Measurements from ENCODE around the gene FLOT1. TPM values are rescaled to one million over a fixed set of nuclear protein-coding genes. Genes with fewer than 3 reads are reported as not detected.

FLOT1 gene
- total RNA-seq, 1 donor from 2014 or later = 77.6 TPM

- H3K9me3 Mint-ChIP-seq (ENCODE audit: unreplicated experiment) = no peaks in the 10 kb centered on the region
- TF ChIP-seq EZH2 (IDR thresholded peaks at IDR 0.05; ENCODE audit: insufficient read depth, low read length) = no peak
- no peaks in the 10 kb centered on the region for H3K36me3 ChIP-seq (ENCODE audit: insufficient read depth, low read length)
- H3K9ac ChIP-seq (ENCODE audit: low read length) = peak overlapping the region; percentile 60
- H3K4me3 ChIP-seq (ENCODE audit: insufficient read depth, low read depth, low read length) = no peak overlapping the region
- H3K79me2 ChIP-seq (ENCODE audit: insufficient read depth, low read length) = no peaks in the 10 kb centered on the region
- H3K27me3 Mint-ChIP-seq (ENCODE audit: low read depth, unreplicated experiment) = no peaks in the 10 kb centered on the region
- peak overlapping the region; percentile 0 for H3K4me2 ChIP-seq (ENCODE audit: low read length)
- no peak for FAIRE-seq
- H3K4me3 Mint-ChIP-seq (ENCODE audit: unreplicated experiment) = peak overlapping the region; percentile 50
- peaks cover 47% of the 10 kb centered on the region for H3K4me1 Mint-ChIP-seq (ENCODE audit: low read depth, unreplicated experiment)
- DNase-seq (ENCODE audit: low read depth) = no peak
- no peaks in the 10 kb centered on the region for H3K27me3 ChIP-seq (ENCODE audit: insufficient read depth, low read length)
- H2AFZ ChIP-seq (ENCODE audit: low read depth, low read length) = no peak overlapping the region
- H3K9me3 ChIP-seq (ENCODE audit: insufficient read depth, low read depth, low read length) = no peaks in the 10 kb centered on the region
- H3K27ac Mint-ChIP-seq (ENCODE audit: unreplicated experiment) = peak overlapping the region; percentile 60
- H4K20me1 ChIP-seq (ENCODE audit: insufficient read depth, low read length) = no peaks in the 10 kb centered on the region
- H3K4me1 ChIP-seq (ENCODE audit: insufficient read depth, low read length) = peaks cover 58% of the 10 kb centered on the region
- peak overlapping the region; percentile 77 for H3K27ac ChIP-seq (ENCODE audit: low read depth, low read length)
- H3K36me3 Mint-ChIP-seq (ENCODE audit: low read depth, unreplicated experiment) = no peaks in the 10 kb centered on the region
Measured at GRCh38 chr6:30749554-30750378, 7.3 kb upstream of the FLOT1 start.

- H3K4me3 Mint-ChIP-seq (ENCODE audit: unreplicated experiment) = no peak overlapping the region
- Histone ChIP-seq H3K9ac (ENCODE audit: low read length) (peak overlapping the region; percentile 60), H2AFZ (ENCODE audit: low read depth, low read length) (peak overlapping the region; percentile 12), H3K4me3 (ENCODE audit: insufficient read depth, low read depth, low read length) (no peak overlapping the region), H3K36me3 (ENCODE audit: insufficient read depth, low read length) (no peaks in the 10 kb centered on the region), H3K27me3 (ENCODE audit: insufficient read depth, low read length) (no peaks in the 10 kb centered on the region), H3K27ac (ENCODE audit: low read depth, low read length) (peak overlapping the region; percentile 77), H3K4me2 (ENCODE audit: low read length) (peak overlapping the region; percentile 25), H3K79me2 (ENCODE audit: insufficient read depth, low read length) (peaks cover 6% of the 10 kb centered on the region), H3K4me1 (ENCODE audit: insufficient read depth, low read length) (peaks cover 54% of the 10 kb centered on the region), H4K20me1 (ENCODE audit: insufficient read depth, low read length) (peaks cover 2% of the 10 kb centered on the region), H3K9me3 (ENCODE audit: insufficient read depth, low read depth, low read length) (no peaks in the 10 kb centered on the region)
- no peaks in the 10 kb centered on the region for H3K27me3 Mint-ChIP-seq (ENCODE audit: low read depth, unreplicated experiment)
- H3K27ac Mint-ChIP-seq (ENCODE audit: unreplicated experiment) = peak overlapping the region; percentile 60
- H3K9me3 Mint-ChIP-seq (ENCODE audit: unreplicated experiment) = no peaks in the 10 kb centered on the region
- no peak for FAIRE-seq
- TF ChIP-seq CTCF (IDR thresholded peaks at IDR 0.05; ENCODE audit: insufficient read depth, low read depth, low read length) (no peak), EZH2 (IDR thresholded peaks at IDR 0.05; ENCODE audit: insufficient read depth, low read length) (no peak)
- H3K4me1 Mint-ChIP-seq (ENCODE audit: low read depth, unreplicated experiment) = peaks cover 47% of the 10 kb centered on the region
- H3K36me3 Mint-ChIP-seq (ENCODE audit: low read depth, unreplicated experiment) = peaks cover 2% of the 10 kb centered on the region
- no peak for DNase-seq (ENCODE audit: low read depth)
Measured at GRCh38 chr6:30748851-30749540, 6.5 kb upstream of the FLOT1 start.

- Histone ChIP-seq H3K36me3 (ENCODE audit: insufficient read depth, low read length) (no peaks in the 10 kb centered on the region), H3K79me2 (ENCODE audit: insufficient read depth, low read length) (peaks cover 14% of the 10 kb centered on the region), H3K4me1 (ENCODE audit: insufficient read depth, low read length) (peaks cover 48% of the 10 kb centered on the region), H3K9ac (ENCODE audit: low read length) (peak overlapping the region; percentile 60), H4K20me1 (ENCODE audit: insufficient read depth, low read length) (peaks cover 11% of the 10 kb centered on the region), H3K27ac (ENCODE audit: low read depth, low read length) (peak overlapping the region; percentile 77), H3K9me3 (ENCODE audit: insufficient read depth, low read depth, low read length) (no peaks in the 10 kb centered on the region), H3K27me3 (ENCODE audit: insufficient read depth, low read length) (no peaks in the 10 kb centered on the region), H3K4me2 (ENCODE audit: low read length) (peak overlapping the region; percentile 43), H3K4me3 (ENCODE audit: insufficient read depth, low read depth, low read length) (no peak overlapping the region), H2AFZ (ENCODE audit: low read depth, low read length) (no peak overlapping the region)
- FAIRE-seq (no peak), DNase-seq (ENCODE audit: low read depth) (no peak)
- Mint-ChIP-seq H3K27me3 (ENCODE audit: low read depth, unreplicated experiment) (no peaks in the 10 kb centered on the region), H3K4me1 (ENCODE audit: low read depth, unreplicated experiment) (peaks cover 41% of the 10 kb centered on the region), H3K9me3 (ENCODE audit: unreplicated experiment) (no peaks in the 10 kb centered on the region), H3K4me3 (ENCODE audit: unreplicated experiment) (no peak overlapping the region), H3K36me3 (ENCODE audit: low read depth, unreplicated experiment) (peaks cover 4% of the 10 kb centered on the region), H3K27ac (ENCODE audit: unreplicated experiment) (peak overlapping the region; percentile 80)
- no peak for TF ChIP-seq EZH2 (IDR thresholded peaks at IDR 0.05; ENCODE audit: insufficient read depth, low read length)
- no peak for TF ChIP-seq CTCF (IDR thresholded peaks at IDR 0.05; ENCODE audit: insufficient read depth, low read depth, low read length)
Measured at GRCh38 chr6:30747902-30748769, 5.6 kb upstream of the FLOT1 start.
